ENCODE results near the gene CYP2F1.
"Not testable (repeated sequence)": the region's sequence is repeated elsewhere in the genome, so short reads cannot be mapped to it uniquely, and the experiment has no call there.

Gene CYP2F1

DNA sequence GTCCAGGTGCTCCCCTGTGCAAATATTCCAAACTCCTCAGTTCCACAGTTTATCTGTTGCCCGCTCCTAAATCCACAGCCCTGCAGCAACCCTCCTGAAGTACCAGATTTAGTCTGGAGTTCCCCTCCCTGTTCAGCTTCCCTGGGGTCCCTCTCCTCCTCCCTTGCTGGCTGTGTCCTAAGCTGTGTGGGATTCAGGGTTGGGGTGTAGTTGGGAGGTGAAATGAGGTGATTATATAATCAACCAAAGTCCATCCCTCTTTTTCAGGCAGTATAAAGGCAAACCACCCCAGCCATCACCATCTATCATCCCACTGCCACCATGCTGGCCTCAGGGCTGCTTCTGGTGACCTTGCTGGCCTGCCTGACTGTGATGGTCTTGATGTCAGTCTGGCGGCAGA, 26.1 kb upstream of the CYP2F1 start, which contains the start of gene CYP2A13:
CYP2A13 (plus strand) TSS at position 301 of the 400 bp plus-strand sequence; CDS start at position 322, 21 bp downstream.
- peaks cover 0 to 2% (median 0%) of the 10 kb centered on the region in 4 donors for H3K4me1 ChIP-seq
- TF ChIP-seq, protein P1, sequence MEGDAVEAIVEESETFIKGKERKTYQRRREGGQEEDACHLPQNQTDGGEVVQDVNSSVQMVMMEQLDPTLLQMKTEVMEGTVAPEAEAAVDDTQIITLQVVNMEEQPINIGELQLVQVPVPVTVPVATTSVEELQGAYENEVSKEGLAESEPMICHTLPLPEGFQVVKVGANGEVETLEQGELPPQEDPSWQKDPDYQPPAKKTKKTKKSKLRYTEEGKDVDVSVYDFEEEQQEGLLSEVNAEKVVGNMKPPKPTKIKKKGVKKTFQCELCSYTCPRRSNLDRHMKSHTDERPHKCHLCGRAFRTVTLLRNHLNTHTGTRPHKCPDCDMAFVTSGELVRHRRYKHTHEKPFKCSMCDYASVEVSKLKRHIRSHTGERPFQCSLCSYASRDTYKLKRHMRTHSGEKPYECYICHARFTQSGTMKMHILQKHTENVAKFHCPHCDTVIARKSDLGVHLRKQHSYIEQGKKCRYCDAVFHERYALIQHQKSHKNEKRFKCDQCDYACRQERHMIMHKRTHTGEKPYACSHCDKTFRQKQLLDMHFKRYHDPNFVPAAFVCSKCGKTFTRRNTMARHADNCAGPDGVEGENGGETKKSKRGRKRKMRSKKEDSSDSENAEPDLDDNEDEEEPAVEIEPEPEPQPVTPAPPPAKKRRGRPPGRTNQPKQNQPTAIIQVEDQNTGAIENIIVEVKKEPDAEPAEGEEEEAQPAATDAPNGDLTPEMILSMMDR (IDR thresholded peaks at IDR 0.05): no peak
- no peaks in the 10 kb centered on the region for H3K36me3 ChIP-seq
- no peaks in the 10 kb centered on the region for H3K9me3 ChIP-seq
- no peak within 1 kb of the TSS for H3K4me3 ChIP-seq
- no peak within 1 kb of the TSS for H3K27ac ChIP-seq
- H3K27me3 ChIP-seq: peaks cover 0 to 30% of the 10 kb centered on the region in 2 donors
- intact Hi-C loops (cut with DNase I; ENCODE audit: low total_unique reads): no loop called here
- DNase-seq: no peak

DNA sequence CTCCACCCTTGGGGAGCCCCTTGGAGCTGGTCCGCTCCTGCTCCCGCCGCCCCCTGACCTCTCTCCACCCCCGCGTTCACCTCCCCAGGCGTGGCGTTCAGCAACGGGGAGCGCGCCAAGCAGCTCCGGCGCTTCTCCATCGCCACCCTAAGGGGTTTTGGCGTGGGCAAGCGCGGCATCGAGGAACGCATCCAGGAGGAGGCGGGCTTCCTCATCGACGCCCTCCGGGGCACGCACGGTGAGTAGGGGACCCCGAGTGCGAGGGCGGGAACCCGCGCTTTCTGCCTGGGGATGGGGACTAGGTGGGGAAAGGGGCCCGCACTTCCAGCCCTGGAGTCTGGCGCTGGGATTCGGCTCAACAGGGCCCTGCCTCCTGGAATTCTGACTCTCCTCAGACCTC, 24.3 kb upstream of the CYP2F1 start:
- Histone ChIP-seq H3K27ac (no peak overlapping the region), H3K36me3 (no peaks in the 10 kb centered on the region), H3K27me3 (peaks cover 0 to 30% of the 10 kb centered on the region in 2 donors), H3K4me3 (no peak overlapping the region), H3K9me3 (no peaks in the 10 kb centered on the region), H3K4me1 (peaks cover 0 to 2% (median 0%) of the 10 kb centered on the region in 4 donors)
- intact Hi-C loops (cut with DNase I; ENCODE audit: low total_unique reads): no loop called here
- DNase-seq: no peak
- TF ChIP-seq, protein P1 (IDR thresholded peaks at IDR 0.05): no peak

DNA sequence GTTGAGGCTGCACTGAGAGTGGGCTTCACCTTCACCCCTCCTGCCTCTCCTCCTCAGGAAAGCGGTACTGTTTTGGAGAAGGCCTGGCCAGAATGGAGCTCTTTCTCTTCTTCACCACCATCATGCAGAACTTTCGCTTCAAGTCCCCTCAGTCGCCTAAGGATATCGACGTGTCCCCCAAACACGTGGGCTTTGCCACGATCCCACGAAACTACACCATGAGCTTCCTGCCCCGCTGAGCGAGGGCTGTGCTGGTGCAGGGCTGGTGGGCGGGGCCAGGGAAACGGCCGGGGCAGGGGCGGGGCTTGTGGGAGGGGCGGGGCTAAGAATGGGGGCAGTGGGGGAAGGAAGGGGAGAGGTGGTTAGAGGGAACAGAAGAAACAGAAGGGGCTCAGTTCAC, 18.5 kb upstream of the CYP2F1 start:
- H3K27ac ChIP-seq: no peak overlapping the region
- H3K4me3 ChIP-seq: no peak overlapping the region
- TF ChIP-seq, protein P1 (IDR thresholded peaks at IDR 0.05): no peak
- no peaks in the 10 kb centered on the region for H3K4me1 ChIP-seq
- peaks cover 0 to 12% of the 10 kb centered on the region in 2 donors for H3K27me3 ChIP-seq
- peaks cover 0 to 24% (median 8%) of the 10 kb centered on the region in 3 donors for H3K9me3 ChIP-seq
- no peak for DNase-seq
- intact Hi-C loops (cut with DNase I; ENCODE audit: low total_unique reads): no loop called here
- no peaks in the 10 kb centered on the region for H3K36me3 ChIP-seq

DNA sequence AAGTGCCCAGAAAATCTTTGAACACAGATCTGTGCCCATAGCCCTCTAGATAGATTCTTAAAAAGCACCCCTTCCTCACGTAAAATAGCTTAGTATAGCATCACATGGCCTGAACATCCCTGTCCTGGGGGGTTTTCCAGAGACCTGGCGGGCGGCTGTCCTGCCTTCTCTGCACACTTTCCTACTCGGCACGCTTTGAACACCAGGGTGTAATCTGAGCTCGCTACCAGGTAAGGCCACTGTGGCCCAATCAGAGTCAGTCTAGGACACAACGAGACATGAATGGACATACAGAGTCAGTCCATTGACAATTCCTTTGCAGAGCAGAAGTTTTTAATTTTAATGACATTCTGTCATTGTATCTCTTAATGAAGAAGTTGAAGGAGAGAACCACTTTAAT, 17.9 kb upstream of the CYP2F1 start:
- TF ChIP-seq, protein P1 (IDR thresholded peaks at IDR 0.05): no peak
- H3K36me3 ChIP-seq: no peaks in the 10 kb centered on the region
- intact Hi-C loops (cut with DNase I; ENCODE audit: low total_unique reads): no loop called here
- DNase-seq: no peak
- H3K9me3 ChIP-seq: peaks cover 0 to 24% (median 8%) of the 10 kb centered on the region in 3 donors
- H3K4me1 ChIP-seq: no peaks in the 10 kb centered on the region
- H3K27me3 ChIP-seq: peaks cover 0 to 5% of the 10 kb centered on the region in 2 donors
- no peak overlapping the region for H3K27ac ChIP-seq
- no peak overlapping the region for H3K4me3 ChIP-seq

DNA sequence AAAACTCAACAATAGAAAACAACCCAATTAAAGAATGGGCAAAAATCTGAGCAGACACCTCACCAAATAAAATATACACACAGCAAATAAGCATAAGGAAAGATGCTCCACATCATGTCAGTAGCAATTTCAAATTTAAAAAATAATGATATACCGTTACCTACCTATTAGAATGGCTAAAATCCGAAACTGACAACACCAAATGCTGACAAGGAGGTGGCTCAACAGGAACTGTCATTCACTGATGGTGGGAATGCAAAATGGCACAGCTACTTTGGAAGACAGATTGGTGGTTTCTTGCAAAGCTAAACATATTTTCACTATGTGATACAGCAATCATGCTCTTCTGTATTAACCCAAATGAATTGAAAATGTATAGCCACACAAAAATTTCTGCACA, 16.9 kb upstream of the CYP2F1 start:
- H3K36me3 ChIP-seq: no peaks in the 10 kb centered on the region
- H3K4me1 ChIP-seq: no peaks in the 10 kb centered on the region
- H3K27ac ChIP-seq: no peak overlapping the region
- DNase-seq: no peak
- peaks cover 0 to 30% (median 11%) of the 10 kb centered on the region in 3 donors for H3K9me3 ChIP-seq
- intact Hi-C loops (cut with DNase I; ENCODE audit: low total_unique reads): no loop called here
- no peak overlapping the region for H3K4me3 ChIP-seq
- TF ChIP-seq, protein P1 (IDR thresholded peaks at IDR 0.05): no peak
- no peaks in the 10 kb centered on the region for H3K27me3 ChIP-seq

DNA sequence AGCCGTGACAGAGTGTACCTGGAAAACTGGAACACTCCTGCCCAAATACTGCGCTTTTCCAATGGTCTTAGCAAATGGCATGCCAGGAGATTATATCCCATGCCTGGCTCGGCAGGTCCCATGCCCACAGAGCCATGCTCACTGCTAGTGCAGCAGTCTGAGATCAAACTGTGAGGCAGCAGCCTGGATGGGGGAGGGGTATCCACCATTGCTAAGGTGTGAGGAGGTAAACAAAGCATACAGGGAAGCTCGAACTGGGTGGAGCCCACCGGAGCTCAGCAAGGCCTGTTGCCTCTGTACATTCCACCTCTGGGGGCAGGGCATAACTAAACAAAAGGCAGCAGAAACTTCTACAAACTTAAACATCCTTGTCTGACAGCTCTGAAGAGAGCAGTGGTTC, 15.5 kb upstream of the CYP2F1 start:
- TF ChIP-seq, protein P1 (IDR thresholded peaks at IDR 0.05): no peak
- intact Hi-C loops (cut with DNase I; ENCODE audit: low total_unique reads): no loop called here
- no peaks in the 10 kb centered on the region for H3K4me1 ChIP-seq
- H3K4me3 ChIP-seq: no peak overlapping the region
- H3K27me3 ChIP-seq: no peaks in the 10 kb centered on the region
- no peak for DNase-seq
- no peaks in the 10 kb centered on the region for H3K36me3 ChIP-seq
- H3K9me3 ChIP-seq: peaks cover 0 to 31% (median 15%) of the 10 kb centered on the region in 3 donors
- no peak overlapping the region for H3K27ac ChIP-seq

DNA sequence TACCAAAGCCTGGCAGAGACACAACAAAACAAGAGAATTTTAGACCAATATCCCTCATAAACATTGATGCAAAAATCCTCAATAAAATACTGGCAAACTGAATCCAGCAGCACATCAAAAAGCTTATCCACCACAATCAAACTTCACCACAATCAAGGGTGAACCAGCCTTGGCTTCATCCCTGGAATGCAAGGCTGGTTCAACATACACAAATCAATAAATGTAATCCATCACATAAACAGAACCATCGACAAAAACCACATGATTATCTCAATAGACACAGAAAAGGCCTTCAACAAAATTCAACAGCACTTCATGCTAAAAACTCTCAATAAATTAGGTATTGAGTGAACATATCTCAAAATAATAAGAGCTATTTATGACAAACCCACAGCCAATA, 12.0 kb upstream of the CYP2F1 start:
- H3K36me3 ChIP-seq; H3K27ac ChIP-seq; H3K4me3 ChIP-seq; H3K4me1 ChIP-seq; DNase-seq; intact Hi-C loops (cut with DNase I; ENCODE audit: low total_unique reads); H3K27me3 ChIP-seq: not testable (repeated sequence)
- peaks cover 0 to 24% (median 15%) of the 10 kb centered on the region in 3 donors for H3K9me3 ChIP-seq
